K562 (cell line): Measurements from ENCODE around the gene FRMD3. TPM values are rescaled to one million over a fixed set of nuclear protein-coding genes. Genes with fewer than 3 reads are reported as not detected.

Source experiments
- ATAC-seq: fragments of 200-7000 bp; cut with Tn5 transposase; 3 replicates; pipeline ENCODE4 v1.9.1; 2020; ENCODE audit warnings: moderate library complexity
- BruUV-seq: library from RNA; stranded (reverse); fragments of 400-500 nt; replicated peaks from 2 replicates; lab custom pipeline; 2021; lab: Mats Ljungman, UMichigan
- CTCF ChIA-PET: fragments of 300-600 bp; formaldehyde crosslinking; extraction: SDS; loops from one replicate; lab custom pipeline; 2021; ENCODE audit warnings: low intra/inter-chr PET ratio; lab: Yijun Ruan, JAX
- POLR2A ChIA-PET: fragments of 300-600, 350-650 bp; sonication (Branson Sonifier 250); formaldehyde crosslinking; extraction: SDS; loops from one replicate; lab custom pipeline; 2021; ENCODE audit warnings: antibody characterized with exemption, inconsistent platforms; lab: Yijun Ruan, JAX
- DNase-seq, 4 experiments: peaks; one replicate each; pipeline versions ENCODE4 v3.0.0 to v3.0.0-alpha.2; 2011 to 2018; ENCODE audit warnings: low spot score in 3 of 4, mixed read lengths in 3 of 4; ENCODE audit errors: extremely low read depth in 1 of 4
- FAIRE-seq: peaks from 2 replicates; lab custom pipeline; 2011; peaks lifted over from hg19 to GRCh38; lab: Jason Lieb, UNC
- H2AFZ ChIP-seq: 2 replicates; pipeline ENCODE4 v1.6.0; 2011; ENCODE audit warnings: low read depth, low read length, control low read depth, inconsistent platforms
- H3K27ac ChIP-seq: fragments of 200-600 bp; 3 replicates; pipeline ENCODE4 v1.8.0; 2011; ENCODE audit warnings: low read depth, mild to moderate bottlenecking, control low read depth, inconsistent platforms, low read length, moderate library complexity, mixed read lengths; ENCODE audit errors: extremely low read depth
- H3K27me3 ChIP-seq, 2 experiments: fragments of 300-600 bp in 1 of 2; 2 replicates in 1 of 2; 3 replicates in 1 of 2; pipeline versions ENCODE4 v1.6.0 to v1.8.0; 2011; ENCODE audit warnings: inconsistent platforms in 2 of 2, low read length in 2 of 2, mild to moderate bottlenecking in 1 of 2, mixed read lengths in 1 of 2, moderate library complexity in 1 of 2; ENCODE audit not compliant: control insufficient read depth in 2 of 2, insufficient read depth in 2 of 2
- H3K36me3 ChIP-seq: fragments of 300-600 bp; 3 replicates; pipeline ENCODE4 v1.8.0; 2011; ENCODE audit warnings: mild to moderate bottlenecking, low read length, inconsistent platforms; ENCODE audit not compliant: control insufficient read depth, insufficient read depth
- H3K4me1 ChIP-seq, 2 experiments: fragments of 200-600 bp in 1 of 2; replicated peaks in 1 of 2; 2 replicates in 1 of 2; 3 replicates in 1 of 2; pipeline versions ENCODE4 v1.5.1 to v1.8.0; 2011; ENCODE audit warnings: inconsistent platforms in 2 of 2, low read length in 2 of 2, mild to moderate bottlenecking in 1 of 2, mixed read lengths in 1 of 2, moderate library complexity in 1 of 2; ENCODE audit not compliant: control insufficient read depth in 2 of 2, insufficient read depth in 2 of 2
- H3K4me2 ChIP-seq: 2 replicates; pipeline ENCODE4 v1.6.1; 2011; ENCODE audit warnings: low read length, control low read depth, inconsistent platforms, mixed read lengths; ENCODE audit not compliant: insufficient read depth
- H3K4me3 ChIP-seq: fragments of 200-600 bp; sonication (generic), shearing (Covaris generic); 2 replicates; pipeline ENCODE4 v1.5.1; 2016; ENCODE audit warnings: control low read depth, inconsistent platforms
- H3K79me2 ChIP-seq: fragments of 200-600 bp; 3 replicates; pipeline ENCODE4 v1.8.0; 2011; ENCODE audit warnings: low read length, inconsistent platforms; ENCODE audit not compliant: control insufficient read depth, insufficient read depth
- H3K9ac ChIP-seq, 2 experiments: 2 replicates each; pipeline versions ENCODE4 v1.6.0 to v1.6.1; 2011; ENCODE audit warnings: low read depth in 2 of 2, low read length in 2 of 2, control low read depth in 1 of 2, inconsistent platforms in 1 of 2, mild to moderate bottlenecking in 1 of 2, mixed read lengths in 1 of 2; ENCODE audit not compliant: insufficient read depth in 1 of 2
- H3K9me1 ChIP-seq: one replicate; pipeline ENCODE4 v1.6.0; 2011; ENCODE audit warnings: inconsistent platforms, mild to moderate bottlenecking, low read length, moderate library complexity; ENCODE audit not compliant: control insufficient read depth, insufficient read depth
- H3K9me3 ChIP-seq: replicated peaks from 2 replicates; pipeline ENCODE4 v1.5.1; 2011; ENCODE audit warnings: low read depth, low read length, inconsistent platforms; ENCODE audit not compliant: control insufficient read depth, insufficient read depth
- H4K20me1 ChIP-seq: replicated peaks from 2 replicates; pipeline ENCODE4 v1.6.1; 2011; ENCODE audit warnings: low read length, inconsistent platforms, mixed read lengths; ENCODE audit not compliant: control insufficient read depth, insufficient read depth
- CCNT2 ChIP-seq: IDR thresholded peaks from 2 replicates; pipeline ENCODE4 v1.6.1; 2011; ENCODE audit warnings: borderline replicate concordance, low read depth, mild to moderate bottlenecking, moderate library complexity, mixed read lengths, low read length; ENCODE audit not compliant: insufficient read length; ENCODE audit errors: extremely low read depth
- SMAD1 ChIP-seq: fragments of 150-350 bp; IDR thresholded peaks from 2 replicates; pipeline ENCODE4 v1.6.1; 2014; ENCODE audit warnings: low read length, low read depth; ENCODE audit not compliant: partially characterized antibody
- WGBS: fragments of 100-300 bp; shearing (Covaris generic); methylation state at CpG from one replicate; pipeline ENCODE4 v1.1.6; 2016; ENCODE audit warnings: low coverage, mixed read lengths; ENCODE audit not compliant: insufficient coverage; ENCODE audit errors: missing lambda C conversion rate; 5-methylcytosine and 5-hydroxymethylcytosine counted together
- in situ Hi-C: fragments of 300-500 bp; cut with MboI; formaldehyde crosslinking; loops from 4 replicates; pipeline ENCODE4 v1.15.0; 2018; ENCODE audit warnings: inconsistent platforms, mixed read lengths
- intact Hi-C: fragments of 100-400 bp; cut with micrococcal nuclease; formaldehyde crosslinking; loops from 2 replicates; pipeline ENCODE4 v1.14.2; 2022
- polyA plus RNA-seq, 8 experiments: library from polyadenylated mRNA; depleted of rRNA in 4 of 8; stranded (reverse) in 5 of 8; unstranded in 3 of 8; fragments of >200 nt; fragmentation: Nextera tagmentation in 2 of 8; fragmentation: Illumina TruSeq in 1 of 8; extraction: Ambion mirVana in 2 of 8; extraction: Trizol in 1 of 8; gene quantifications; 2 replicates each; pipeline versions ENCODE4 v1.2.1 to v1.2.3, GENCODE V29; 2011 to 2014; ENCODE audit warnings: inconsistent platforms in 1 of 8, missing spikeins in 1 of 8
- total RNA-seq, 7 experiments: library from RNA; depleted of rRNA in 6 of 7; stranded (reverse); fragments of >200 nt in 6 of 7; fragmentation: Illumina TruSeq in 2 of 7; extraction: Trizol in 2 of 7; gene quantifications; 2 replicates each; pipeline versions ENCODE4 v1.2.1 to v1.2.3, GENCODE V29; 2011 to 2021; ENCODE audit warnings: low replicate concordance in 1 of 7
- TF ChIP-seq, protein P1 (sequence below), 2 experiments: fragments of 450-650 bp in 1 of 2; sonication (generic) in 1 of 2; formaldehyde crosslinking in 1 of 2; IDR thresholded peaks; 2 replicates each; pipeline versions ENCODE4 v1.7.1 to v1.9.0; 2016 to 2022; ENCODE audit warnings: inconsistent platforms in 1 of 2, mild to moderate bottlenecking in 1 of 2, missing genetic modification reagents in 1 of 2

The FRMD3 gene
- total and polyA plus RNA-seq, 9 of the 15 experiments (the other 6 are each of a cell fraction or from before 2014, with no cell fraction given), result 0.09 to 0.51 (median 0.21) TPM

DNA sequence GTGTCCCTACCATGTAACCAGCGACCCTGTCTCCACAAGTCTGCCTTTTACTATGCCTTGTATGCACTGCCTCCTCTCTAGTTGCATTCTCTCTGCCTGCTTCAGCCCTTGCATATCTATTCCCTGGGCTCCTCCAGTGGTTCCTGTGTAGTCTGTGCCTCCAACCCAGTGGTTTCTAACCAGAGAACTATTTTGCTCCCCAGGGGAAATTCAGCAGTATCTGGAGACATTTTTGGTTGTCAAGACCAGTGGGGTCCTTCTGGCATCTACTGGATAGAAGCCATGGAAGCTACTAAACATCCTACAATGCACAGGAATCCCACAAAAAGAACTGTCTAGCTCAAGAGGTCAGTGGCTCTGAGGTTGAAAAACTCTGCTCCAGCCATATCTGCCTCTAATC is 251.2 kb downstream of the FRMD3 start:
- CTCF ChIA-PET, result no interaction called here
- Histone ChIP-seq H3K79me2 (no peaks in the 10 kb centered on the region), H3K36me3 (no peaks in the 10 kb centered on the region), H3K9me3 (no peaks in the 10 kb centered on the region), H4K20me1 (no peaks in the 10 kb centered on the region), H3K9ac (no peak overlapping the region), H3K27me3 (no peaks in the 10 kb centered on the region), H3K4me2 (no peak overlapping the region), H3K4me3 (no peak overlapping the region), H3K27ac (no peak overlapping the region), H3K4me1 (no peaks in the 10 kb centered on the region), H2AFZ (no peak overlapping the region), H3K9me1 (no peaks in the 10 kb centered on the region)
- no peak for FAIRE-seq
- in situ Hi-C loops (no loop called here), intact Hi-C loops (no loop called here)
- DNase-seq, result no peak
- ATAC-seq, result no peak
- WGBS, result 0% methylated on average over 1 of the region's 1 CpG
- BruUV-seq, result no TSS peak
- POLR2A ChIA-PET, result no interaction called here
- TF ChIP-seq CCNT2, result no peak
- TF ChIP-seq, protein P1, sequence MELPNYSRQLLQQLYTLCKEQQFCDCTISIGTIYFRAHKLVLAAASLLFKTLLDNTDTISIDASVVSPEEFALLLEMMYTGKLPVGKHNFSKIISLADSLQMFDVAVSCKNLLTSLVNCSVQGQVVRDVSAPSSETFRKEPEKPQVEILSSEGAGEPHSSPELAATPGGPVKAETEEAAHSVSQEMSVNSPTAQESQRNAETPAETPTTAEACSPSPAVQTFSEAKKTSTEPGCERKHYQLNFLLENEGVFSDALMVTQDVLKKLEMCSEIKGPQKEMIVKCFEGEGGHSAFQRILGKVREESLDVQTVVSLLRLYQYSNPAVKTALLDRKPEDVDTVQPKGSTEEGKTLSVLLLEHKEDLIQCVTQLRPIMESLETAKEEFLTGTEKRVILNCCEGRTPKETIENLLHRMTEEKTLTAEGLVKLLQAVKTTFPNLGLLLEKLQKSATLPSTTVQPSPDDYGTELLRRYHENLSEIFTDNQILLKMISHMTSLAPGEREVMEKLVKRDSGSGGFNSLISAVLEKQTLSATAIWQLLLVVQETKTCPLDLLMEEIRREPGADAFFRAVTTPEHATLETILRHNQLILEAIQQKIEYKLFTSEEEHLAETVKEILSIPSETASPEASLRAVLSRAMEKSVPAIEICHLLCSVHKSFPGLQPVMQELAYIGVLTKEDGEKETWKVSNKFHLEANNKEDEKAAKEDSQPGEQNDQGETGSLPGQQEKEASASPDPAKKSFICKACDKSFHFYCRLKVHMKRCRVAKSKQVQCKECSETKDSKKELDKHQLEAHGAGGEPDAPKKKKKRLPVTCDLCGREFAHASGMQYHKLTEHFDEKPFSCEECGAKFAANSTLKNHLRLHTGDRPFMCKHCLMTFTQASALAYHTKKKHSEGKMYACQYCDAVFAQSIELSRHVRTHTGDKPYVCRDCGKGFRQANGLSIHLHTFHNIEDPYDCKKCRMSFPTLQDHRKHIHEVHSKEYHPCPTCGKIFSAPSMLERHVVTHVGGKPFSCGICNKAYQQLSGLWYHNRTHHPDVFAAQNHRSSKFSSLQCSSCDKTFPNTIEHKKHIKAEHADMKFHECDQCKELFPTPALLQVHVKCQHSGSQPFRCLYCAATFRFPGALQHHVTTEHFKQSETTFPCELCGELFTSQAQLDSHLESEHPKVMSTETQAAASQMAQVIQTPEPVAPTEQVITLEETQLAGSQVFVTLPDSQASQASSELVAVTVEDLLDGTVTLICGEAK (IDR thresholded peaks at IDR 0.05), result no peak
- TF ChIP-seq, protein P1 (CRISPR knock-in tag; IDR thresholded peaks at IDR 0.05), result no peak
- no peak for TF ChIP-seq SMAD1
